Retina (tissue), 1 donor: ENCODE data around the gene CFAP61.

ENCODE experiments used
- DNase-seq: peaks from one replicate; pipeline ENCODE4 v3.0.0-alpha.2; 2016

Gene CFAP61

GRCh38 chr20:20405623-20406022, 353.3 kb downstream of the CFAP61 start:
- DNase-seq = no peak

GRCh38 chr20:20406306-20406705, 354.0 kb downstream of the CFAP61 start:
- DNase-seq = no peak

GRCh38 chr20:20407891-20408805, 355.8 kb downstream of the CFAP61 start:
- DNase-seq = peak; percentile 54

GRCh38 chr20:20409331-20409730, 357.0 kb downstream of the CFAP61 start:
- peak; percentile 59 for DNase-seq
